GM12878 (cell line): Measurements from ENCODE around the gene TRIM39. TPM values are rescaled to one million over a fixed set of nuclear protein-coding genes. Genes with fewer than 3 reads are reported as not detected.

Source experiments
- ATAC-seq: fragments of 200-7000 bp; cut with Tn5 transposase; 3 replicates; pipeline ENCODE4 v1.9.1; 2020; ENCODE audit warnings: mild to moderate bottlenecking, moderate library complexity
- BruUV-seq: library from RNA; stranded (reverse); fragments of 400-500 nt; replicated peaks from 2 replicates; lab custom pipeline; 2021; lab: Mats Ljungman, UMichigan
- CTCF ChIA-PET: fragments of 300-600 bp; sonication (Branson Sonifier 250); formaldehyde crosslinking; extraction: SDS; loops from one replicate; lab custom pipeline; 2021; ENCODE audit warnings: inconsistent platforms; lab: Yijun Ruan, JAX
- POLR2A ChIA-PET: fragments of 350-600 bp; formaldehyde crosslinking; extraction: SDS; loops from one replicate; lab custom pipeline; 2021; ENCODE audit warnings: inconsistent platforms; lab: Charles Lee
- RAD21 ChIA-PET: fragments of 300-600 bp; sonication (Branson Sonifier 250); formaldehyde crosslinking; loops from one replicate; lab custom pipeline; 2023; ENCODE audit warnings: antibody characterized with exemption; ENCODE audit not compliant: unreplicated experiment; lab: Charles Lee
- SMC1A ChIA-PET: fragments of 300-600 bp; sonication (Branson Sonifier 250); formaldehyde crosslinking; loops from one replicate; lab custom pipeline; 2023; ENCODE audit not compliant: unreplicated experiment, uncharacterized antibody; lab: Charles Lee
- DNase-seq: peaks from one replicate; pipeline ENCODE4 v3.0.0-alpha.2; 2011; ENCODE audit warnings: low read depth, low spot score
- FAIRE-seq: peaks from 3 replicates; lab custom pipeline; 2011; peaks lifted over from hg19 to GRCh38; lab: Jason Lieb, UNC
- H2AFZ ChIP-seq: 2 replicates; pipeline ENCODE4 v1.6.0; 2011; ENCODE audit warnings: low read depth, low read length, control low read depth; ENCODE audit not compliant: control insufficient read depth
- H3K27ac ChIP-seq: 2 replicates; pipeline ENCODE4 v1.5.1; 2011; ENCODE audit warnings: control low read depth; ENCODE audit not compliant: control insufficient read depth, insufficient read depth
- H3K27me3 ChIP-seq, 2 experiments: replicated peaks in 1 of 2; 2 replicates each; pipeline versions ENCODE4 v1.6.0 to v1.6.1; 2011; ENCODE audit warnings: low read length in 1 of 2; ENCODE audit not compliant: control insufficient read depth in 2 of 2, insufficient read depth in 2 of 2
- H3K36me3 ChIP-seq, 2 experiments: 2 replicates each; pipeline ENCODE4 v1.5.1; 2011; ENCODE audit warnings: low read length in 1 of 2; ENCODE audit not compliant: control insufficient read depth in 2 of 2, insufficient read depth in 2 of 2
- H3K4me1 ChIP-seq: 2 replicates; pipeline ENCODE4 v1.6.1; 2011; ENCODE audit warnings: mild to moderate bottlenecking, low read length, moderate library complexity, mixed read lengths; ENCODE audit not compliant: control insufficient read depth, insufficient read depth
- H3K4me2 ChIP-seq: 2 replicates; pipeline ENCODE4 v1.6.0; 2011; ENCODE audit warnings: control low read depth; ENCODE audit not compliant: control insufficient read depth, insufficient read depth
- H3K4me3 ChIP-seq: fragments of 200-600 bp; sonication (generic); 2 replicates; pipeline ENCODE4 v1.5.1; 2016
- H3K79me2 ChIP-seq: 2 replicates; pipeline ENCODE4 v1.6.0; 2011; ENCODE audit warnings: low read length; ENCODE audit not compliant: control insufficient read depth, insufficient read depth
- H3K9ac ChIP-seq: 2 replicates; pipeline ENCODE4 v1.8.0; 2011; ENCODE audit warnings: low read length, control low read depth, mixed read lengths; ENCODE audit not compliant: control insufficient read depth, insufficient read depth
- H3K9me3 ChIP-seq: replicated peaks from 3 replicates; pipeline ENCODE4 v1.5.1; 2011; ENCODE audit warnings: mild to moderate bottlenecking, low read length; ENCODE audit not compliant: control insufficient read depth, insufficient read depth
- H4K20me1 ChIP-seq: 2 replicates; pipeline ENCODE4 v1.6.0; 2011; ENCODE audit not compliant: control insufficient read depth, insufficient read depth
- PRDM15 ChIP-seq: fragments of 450-650 bp; formaldehyde crosslinking; IDR thresholded peaks from 2 replicates; pipeline ENCODE4 v1.4.0; 2020; ENCODE audit warnings: mild to moderate bottlenecking, moderate library complexity
- REST ChIP-seq: IDR thresholded peaks from 2 replicates; pipeline ENCODE4 v1.6.1; 2012; ENCODE audit warnings: mild to moderate bottlenecking, low read depth, low read length
- WGBS: methylation state at CpG from one replicate; pipeline ENCODE4 v1.1.6; 2016; ENCODE audit warnings: low lambda C conversion rate; ENCODE audit not compliant: insufficient replicate concordance, insufficient coverage; ENCODE audit errors: missing lambda C conversion rate; 5-methylcytosine and 5-hydroxymethylcytosine counted together
- in situ Hi-C: fragments of 300-500 bp; cut with MboI; formaldehyde crosslinking; loops from 9 replicates; pipeline ENCODE4 v1.14.3; 2018; ENCODE audit warnings: mixed read lengths
- intact Hi-C: fragments of 100-400 bp; cut with micrococcal nuclease; formaldehyde crosslinking; loops from one replicate; pipeline ENCODE4 v1.14.2; 2022; ENCODE audit not compliant: unreplicated experiment
- polyA plus RNA-seq, 11 experiments: library from polyadenylated mRNA; depleted of rRNA in 4 of 11; unstranded in 6 of 11; stranded (reverse) in 5 of 11; fragments of >200 nt; fragmentation: Nextera tagmentation in 4 of 11; fragmentation: Illumina TruSeq in 1 of 11; extraction: Ambion mirVana in 4 of 11; extraction: Trizol in 1 of 11; gene quantifications; 1 replicate in 1 of 11; 2 replicates in 10 of 11; pipeline versions ENCODE4 v1.2.1 to v1.2.3, GENCODE V29; 2011 to 2016; ENCODE audit warnings: inconsistent platforms in 2 of 11, missing spikeins in 2 of 11, low read depth in 1 of 11
- total RNA-seq, 4 experiments: library from RNA; depleted of rRNA in 3 of 4; stranded (reverse); fragments of >200 nt in 3 of 4; fragmentation: Illumina TruSeq in 1 of 4; extraction: Trizol in 1 of 4; gene quantifications; 2 replicates each; pipeline versions ENCODE4 v1.2.1 to v1.2.3, GENCODE V29; 2013 to 2021

The TRIM39 gene
- total and polyA plus RNA-seq, 10 of the 15 experiments (the other 5 are each of a cell fraction or from before 2014, with no cell fraction given), result 3.0 to 11.9 (median 8.8) TPM

- Histone ChIP-seq H3K9me3 (no peaks in the 10 kb centered on the region; the same call in 2 of the 3 replicates), H3K9ac (no peak overlapping the region), H3K4me1 (no peaks in the 10 kb centered on the region), H3K27me3 (peaks cover 0 to 6% of the 10 kb centered on the region in 2 experiments; a peak in 2 of 4 replicates), H3K36me3 (no peaks in the 10 kb centered on the region), H3K4me2 (no peak overlapping the region), H4K20me1 (no peaks in the 10 kb centered on the region), H3K4me3 (no peak overlapping the region), H3K27ac (no peak overlapping the region), H3K79me2 (no peaks in the 10 kb centered on the region), H2AFZ (no peak overlapping the region)
- CTCF ChIA-PET, result no interaction called here
- in situ Hi-C loops (no loop called here), intact Hi-C loops (no loop called here)
- no peak for DNase-seq
- 0% methylated on average over 1 of the region's 1 CpG for WGBS
- no peak for ATAC-seq
- SMC1A ChIA-PET, result no interaction called here
- RAD21 ChIA-PET, result no interaction called here
- FAIRE-seq, result peak; percentile 38
- BruUV-seq, result no TSS peak
- TF ChIP-seq REST, result peak; percentile 79
- no peak for TF ChIP-seq PRDM15 (CRISPR knock-in tag)
- POLR2A ChIA-PET, result no interaction called here
These were observed 51.7 kb downstream of the TRIM39 start for GRCh38 chr6:30378290-30378937.
